HL-60/S4 treated with phorbol 12-myristate 13-acetate at 8.2 ng/mL for 4 days and 3 days (cell line): ENCODE results near the gene OSR1.
"Not testable (repeated sequence)": the region's sequence is repeated elsewhere in the genome, so short reads cannot be mapped to it uniquely, and the experiment has no call there.

Experiments
- in situ Hi-C: fragments of 300-500 bp; cut with MboI; formaldehyde crosslinking; loops from 2 replicates; pipeline ENCODE4 v1.15.0; 2022; ENCODE audit warnings: low sequenced_read_pairs

The OSR1 gene

DNA sequence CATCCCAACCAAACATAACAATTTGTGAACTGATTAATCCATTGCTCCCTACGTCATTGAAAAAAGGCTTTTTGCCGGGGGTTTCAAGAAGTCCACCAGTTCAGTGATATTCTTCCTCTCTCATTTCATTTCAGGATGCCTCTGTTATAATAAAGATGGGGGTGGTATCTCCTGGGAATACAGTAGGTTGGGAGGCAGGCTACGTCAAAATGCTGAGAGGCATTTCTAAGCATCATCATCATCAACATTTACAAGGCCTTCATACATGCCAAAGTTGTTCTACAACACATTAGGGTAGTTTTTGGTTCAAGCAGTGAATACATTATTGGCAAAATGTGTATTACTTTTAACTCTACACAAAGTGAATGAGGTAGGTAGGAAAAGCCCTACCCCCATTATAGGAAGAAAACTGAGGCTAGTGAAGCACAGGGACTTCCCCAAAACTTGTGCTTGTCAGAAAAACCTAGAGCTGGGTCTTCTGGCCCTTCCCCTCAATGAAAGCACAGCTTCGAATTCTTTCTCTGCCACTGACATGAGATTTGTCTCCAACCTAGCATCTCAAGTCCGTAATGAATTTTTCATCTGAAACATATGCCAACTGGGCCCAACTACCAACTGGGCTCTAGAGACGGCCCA lies 11.3 kb downstream of the OSR1 start:
- in situ Hi-C loops = no loop called here

DNA sequence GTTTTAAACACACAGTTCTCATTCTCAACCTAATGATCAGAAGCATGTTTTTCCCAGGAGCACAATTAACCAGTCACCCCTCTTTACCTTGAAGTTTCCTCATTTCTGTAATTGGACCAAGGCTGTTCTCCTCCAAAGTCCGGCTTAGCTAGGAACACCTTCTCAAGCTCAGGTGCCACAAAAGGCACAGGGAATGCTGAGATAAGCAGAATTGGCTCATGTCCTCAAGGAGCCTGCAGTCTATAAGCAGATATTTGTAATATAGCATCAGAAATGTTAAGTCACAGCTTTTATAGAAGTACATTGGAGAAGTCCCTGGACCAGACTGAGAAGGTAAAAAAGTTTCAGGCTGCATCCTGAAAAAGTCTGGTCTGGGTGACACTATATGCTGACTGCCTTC lies 20.7 kb downstream of the OSR1 start:
- in situ Hi-C loops = no loop called here

DNA sequence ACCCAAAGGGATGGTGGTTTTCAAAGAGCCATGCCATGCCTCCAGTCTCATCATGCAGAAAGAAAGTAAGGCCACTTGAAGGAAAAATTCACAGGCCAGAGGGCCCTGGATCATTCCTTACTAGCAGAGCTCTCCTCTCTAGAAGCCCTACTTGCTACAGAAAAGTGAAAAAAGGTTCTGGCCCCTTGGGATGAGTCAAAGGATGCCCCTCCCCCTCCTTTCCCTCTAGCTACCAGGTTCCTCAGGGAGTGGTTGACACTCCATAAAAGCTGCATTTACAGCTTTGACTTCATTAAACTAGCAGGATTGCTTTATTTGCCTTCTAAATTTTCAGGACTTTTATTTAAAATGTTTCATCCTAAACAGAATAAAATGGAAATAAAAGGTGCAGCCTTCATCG lies 21.2 kb downstream of the OSR1 start:
- in situ Hi-C loops = no loop called here

DNA sequence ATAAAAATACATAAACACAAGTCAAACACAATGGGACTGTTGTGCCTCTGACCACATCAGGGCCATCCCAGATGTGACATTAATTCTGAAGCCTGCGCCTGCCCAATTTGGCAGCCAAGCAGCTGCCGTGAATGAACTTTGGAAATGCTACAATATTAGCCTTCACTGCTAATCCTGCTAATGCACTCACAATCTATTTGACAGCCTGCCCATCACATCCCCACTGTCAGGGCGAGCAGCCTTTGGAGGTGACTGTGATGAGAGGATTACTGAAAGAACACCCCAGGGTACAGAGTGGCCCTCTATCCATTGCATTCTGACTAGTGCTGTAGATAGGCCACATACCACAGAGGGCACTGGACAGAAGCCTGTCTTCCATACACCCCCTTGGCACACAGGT lies 21.6 kb downstream of the OSR1 start:
- in situ Hi-C loops = no loop called here

DNA sequence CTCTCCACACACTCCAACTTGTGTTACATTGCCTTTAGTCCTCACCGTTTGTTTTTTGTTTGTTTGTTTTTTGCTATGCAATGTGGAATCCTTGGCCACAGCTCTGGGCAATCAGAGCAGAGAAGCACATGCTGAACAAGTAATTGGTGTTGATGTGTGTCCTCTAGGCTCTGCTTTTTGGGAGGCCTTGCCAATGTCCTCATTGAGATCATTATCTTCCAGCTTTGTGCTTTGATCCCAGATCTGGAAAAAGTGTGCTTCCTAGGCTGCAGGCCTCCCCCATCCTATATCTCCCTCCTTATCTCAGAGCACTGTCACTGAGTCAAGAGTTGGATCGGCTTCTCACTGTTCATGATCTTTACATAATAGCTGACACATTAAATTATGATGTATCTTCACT lies 25.9 kb downstream of the OSR1 start:
- in situ Hi-C loops = no loop called here

DNA sequence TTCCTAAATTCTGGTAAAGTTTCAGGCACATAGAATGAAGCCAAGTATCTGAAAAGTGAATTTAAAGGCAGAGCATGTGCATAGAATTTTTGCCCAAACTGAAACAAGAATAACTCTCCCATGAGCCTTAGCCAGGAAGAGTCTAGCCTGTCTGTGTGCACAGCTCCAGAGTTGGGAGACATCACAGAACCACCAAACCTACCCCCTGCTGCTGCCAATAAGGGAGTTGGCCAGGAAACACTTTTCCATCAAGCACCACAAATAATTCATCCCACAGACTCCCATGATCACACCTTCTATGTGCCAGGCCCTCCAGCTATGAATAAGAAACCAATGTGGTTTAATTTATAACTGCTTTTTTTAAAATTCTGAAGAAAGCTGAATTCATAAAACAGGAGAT lies 27.0 kb downstream of the OSR1 start:
- in situ Hi-C loops = no loop called here

DNA sequence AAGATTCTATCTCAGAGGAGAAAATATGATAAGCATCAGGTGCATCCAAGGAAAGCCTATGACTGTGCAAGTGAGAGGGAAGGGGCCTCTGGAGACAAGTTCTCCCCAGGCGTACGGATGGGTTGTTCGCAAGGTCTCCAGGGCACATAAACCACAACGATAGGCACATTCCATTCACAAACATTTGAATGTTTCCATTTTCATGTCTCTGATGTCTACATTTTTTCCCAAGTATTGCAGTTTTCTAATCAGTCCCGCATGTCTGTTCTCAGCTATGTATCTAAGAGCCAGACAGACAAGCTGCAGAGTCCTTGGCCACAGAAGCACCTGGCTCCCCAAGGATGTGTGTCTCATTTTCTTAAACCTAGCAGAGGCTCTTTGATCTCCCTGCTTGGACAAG lies 28.0 kb downstream of the OSR1 start:
- in situ Hi-C loops = no loop called here

DNA sequence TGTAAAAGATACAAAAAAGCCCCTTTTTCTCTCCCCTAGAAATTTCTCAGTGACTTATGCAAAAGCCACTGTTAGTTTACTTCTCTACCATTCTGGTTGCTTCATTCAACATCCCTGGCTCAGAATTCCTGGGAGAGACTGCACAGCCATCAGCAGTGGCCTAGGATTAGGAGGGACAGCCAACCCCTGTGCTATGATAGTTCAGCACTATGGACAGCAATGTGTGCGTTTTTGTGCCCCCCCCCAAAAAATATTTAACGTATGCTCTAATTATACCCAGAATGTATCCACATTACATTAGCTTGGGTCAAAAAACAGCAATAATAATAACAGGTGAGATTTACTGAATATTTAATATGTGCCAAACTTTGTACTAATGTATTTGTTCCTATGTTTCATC lies 29.0 kb downstream of the OSR1 start:
- in situ Hi-C loops = no loop called here

DNA sequence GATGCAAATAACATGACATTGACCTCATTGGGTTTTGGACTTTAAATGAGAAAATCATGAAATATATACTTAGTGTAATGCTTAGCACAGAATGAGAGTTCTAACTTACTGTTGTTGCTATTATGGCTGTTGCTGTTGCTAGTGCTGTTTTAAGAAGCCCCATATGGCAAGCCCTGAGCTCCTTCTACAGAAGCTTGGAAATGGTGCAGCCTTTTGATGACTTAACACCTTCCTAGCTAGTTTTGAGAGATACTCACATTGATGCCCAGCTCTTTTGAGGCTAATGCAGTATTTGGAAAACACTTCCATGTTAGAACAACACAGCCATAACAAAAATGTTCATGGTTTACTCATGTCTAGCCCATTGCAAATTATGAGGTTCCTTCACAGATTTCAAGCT lies 30.9 kb downstream of the OSR1 start:
- in situ Hi-C loops = no loop called here

DNA sequence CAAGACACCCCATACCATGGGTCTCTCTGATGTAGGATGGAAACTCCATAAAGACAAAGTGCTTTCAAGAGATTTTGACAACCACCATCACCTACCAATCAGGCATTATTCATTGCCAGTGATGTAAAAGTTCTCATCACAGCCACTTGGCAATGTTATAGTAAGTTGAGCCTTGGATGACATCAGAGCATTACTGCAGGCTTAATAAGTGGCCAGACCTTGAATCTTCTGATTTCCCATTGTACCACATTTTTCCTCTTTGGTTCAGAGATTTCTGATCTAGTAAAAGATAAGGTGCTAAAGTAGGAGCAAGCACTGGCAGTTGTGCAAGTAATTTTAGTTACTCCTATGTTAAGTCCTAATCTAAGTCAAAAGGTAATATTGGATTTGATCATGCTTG lies 36.5 kb downstream of the OSR1 start:
- in situ Hi-C loops = no loop called here

DNA sequence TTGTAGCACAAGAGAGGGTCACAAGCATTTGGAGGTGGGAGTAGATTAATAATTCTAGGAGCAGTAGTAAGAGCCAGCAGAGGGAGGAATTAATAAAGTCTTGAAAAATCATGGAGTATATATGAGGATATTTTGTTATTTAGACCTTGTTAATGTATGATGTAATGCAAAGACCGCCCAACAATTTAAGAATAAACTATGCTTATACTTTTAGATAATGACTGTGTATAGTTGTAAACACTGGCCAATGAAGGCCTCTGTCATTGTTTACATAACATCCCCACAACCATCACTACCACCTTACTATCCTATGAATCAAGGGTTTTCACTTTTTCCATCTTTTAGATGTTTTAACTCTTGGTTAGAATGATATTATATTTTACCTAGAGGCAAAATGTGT lies 37.6 kb downstream of the OSR1 start:
- in situ Hi-C loops = no loop called here

DNA sequence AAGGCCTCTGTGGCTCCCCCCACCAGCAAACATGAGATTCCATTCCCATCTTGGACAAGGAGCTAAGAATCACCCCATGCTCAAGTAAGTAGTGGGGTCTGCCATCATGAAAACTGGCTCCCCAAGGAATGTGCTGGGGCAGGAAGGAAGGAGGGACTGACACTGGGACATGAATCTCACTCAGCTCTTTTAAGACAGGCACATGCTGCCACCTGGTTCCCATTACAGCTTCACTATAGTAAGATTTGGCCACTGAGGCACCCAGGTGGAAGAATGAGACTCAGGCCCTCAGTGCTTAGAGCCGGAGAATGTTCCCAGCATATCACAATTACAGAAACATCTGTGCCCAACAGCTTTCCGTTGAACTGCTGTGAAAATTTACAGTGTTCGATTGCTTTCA lies 38.7 kb downstream of the OSR1 start:
- in situ Hi-C loops = no loop called here

DNA sequence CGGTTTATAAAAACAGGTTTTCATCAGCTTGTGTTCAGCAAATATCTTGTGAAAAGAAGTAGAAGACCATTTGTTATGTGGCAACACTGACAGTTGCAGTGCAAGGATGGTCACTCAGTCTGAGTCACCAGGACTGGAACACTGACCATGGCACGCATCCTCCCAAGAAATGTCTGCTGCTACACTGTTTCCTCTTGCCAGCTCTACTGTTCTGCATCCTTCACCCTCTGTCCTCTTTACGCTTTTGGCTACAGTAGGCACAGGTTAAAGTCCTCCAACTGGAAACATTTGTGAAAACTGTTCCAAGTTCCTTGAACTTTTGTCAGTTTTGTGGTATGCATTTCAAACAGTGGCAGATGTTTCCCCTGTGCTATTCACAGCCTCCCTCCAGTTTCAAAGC lies 39.4 kb downstream of the OSR1 start:
- in situ Hi-C loops = no loop called here

DNA sequence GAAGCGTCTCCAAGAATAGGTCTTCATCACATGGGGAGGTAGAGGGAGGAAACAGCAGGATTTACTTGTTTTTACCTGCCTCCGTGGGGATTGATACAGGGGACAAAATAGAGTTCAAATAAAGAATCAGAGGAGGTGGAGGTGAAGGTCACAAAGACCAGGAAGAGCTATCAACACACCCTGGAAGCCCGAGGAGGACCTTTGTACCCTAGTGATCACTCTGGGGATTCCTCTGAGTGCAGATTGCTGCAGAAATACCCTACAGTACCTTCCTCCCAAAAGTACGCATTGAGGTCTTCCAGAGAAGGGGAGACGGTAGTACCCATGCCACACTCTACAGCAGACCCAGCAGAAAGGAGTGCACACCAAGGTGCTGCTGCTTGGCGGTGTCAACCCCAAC lies 44.9 kb downstream of the OSR1 start:
- in situ Hi-C loops = no loop called here

DNA sequence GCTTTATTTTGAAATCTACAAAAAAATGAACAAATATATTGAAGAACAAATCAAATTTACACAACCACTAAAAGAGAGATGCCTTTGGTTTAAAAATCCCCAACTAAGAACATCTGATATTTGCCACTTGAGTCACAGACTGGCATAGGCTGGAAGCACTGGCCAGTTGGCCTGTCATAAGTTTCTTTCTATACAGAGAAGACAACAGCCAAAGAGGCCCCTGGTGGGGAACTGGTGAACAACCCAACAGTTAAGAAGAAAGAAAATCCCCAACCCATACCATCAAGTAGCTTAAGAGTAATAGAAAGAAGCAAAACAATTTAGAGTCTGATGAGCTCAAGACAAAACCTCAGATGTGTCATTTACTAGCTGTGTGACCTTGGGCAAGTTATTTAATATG lies 45.5 kb downstream of the OSR1 start:
- in situ Hi-C loops = no loop called here

DNA sequence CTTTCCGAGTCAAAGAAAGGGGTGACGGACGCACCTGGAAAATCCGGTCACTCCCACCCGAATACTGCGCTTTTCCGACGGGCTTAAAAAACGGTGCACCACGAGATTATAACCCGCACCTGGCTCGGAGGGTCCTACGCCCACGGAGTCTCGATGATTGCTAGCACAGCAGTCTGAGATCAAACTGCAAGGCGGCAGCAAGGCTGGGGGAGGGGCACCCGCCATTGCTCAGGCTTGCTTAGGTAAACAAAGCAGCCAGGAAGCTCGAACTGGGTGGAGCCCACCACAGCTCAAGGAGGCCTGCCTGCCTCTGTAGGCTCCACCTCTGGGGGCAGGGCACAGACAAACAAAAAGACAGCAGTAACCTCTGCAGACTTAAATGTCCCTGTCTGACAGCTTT lies 52.4 kb downstream of the OSR1 start:
- in situ Hi-C loops = not testable (repeated sequence)

DNA sequence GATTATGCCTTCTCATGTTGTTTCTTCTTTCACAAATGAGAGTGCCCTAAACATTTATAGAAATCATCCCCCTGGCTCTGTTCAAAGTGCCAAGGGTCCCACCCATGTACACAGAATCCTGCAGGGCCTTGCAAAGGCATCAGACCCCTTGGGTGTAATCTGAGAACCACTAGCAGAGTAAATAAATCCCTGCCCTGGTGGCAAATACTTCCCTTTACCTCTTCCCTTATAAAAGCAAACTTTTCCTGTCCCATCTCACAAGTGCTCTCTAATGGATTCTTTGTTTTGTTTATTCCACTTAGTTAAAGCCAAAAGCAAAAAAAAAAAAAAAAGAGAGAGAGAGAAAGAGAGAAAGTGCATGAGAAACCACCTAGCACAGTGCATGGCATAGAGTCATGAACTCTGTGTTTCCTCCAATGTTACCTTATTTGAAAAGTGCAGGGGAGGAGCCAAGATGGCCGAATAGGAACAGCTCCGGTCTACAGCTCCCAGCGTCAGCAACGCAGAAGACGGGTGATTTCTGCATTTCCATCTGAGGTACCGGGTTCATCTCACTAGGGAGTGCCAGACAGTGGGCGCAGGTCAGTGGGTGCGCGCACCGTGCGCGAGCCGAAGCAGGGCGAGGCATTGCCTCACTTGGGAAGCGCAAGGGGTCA lies 52.9 kb downstream of the OSR1 start:
- in situ Hi-C loops = not testable (repeated sequence)

DNA sequence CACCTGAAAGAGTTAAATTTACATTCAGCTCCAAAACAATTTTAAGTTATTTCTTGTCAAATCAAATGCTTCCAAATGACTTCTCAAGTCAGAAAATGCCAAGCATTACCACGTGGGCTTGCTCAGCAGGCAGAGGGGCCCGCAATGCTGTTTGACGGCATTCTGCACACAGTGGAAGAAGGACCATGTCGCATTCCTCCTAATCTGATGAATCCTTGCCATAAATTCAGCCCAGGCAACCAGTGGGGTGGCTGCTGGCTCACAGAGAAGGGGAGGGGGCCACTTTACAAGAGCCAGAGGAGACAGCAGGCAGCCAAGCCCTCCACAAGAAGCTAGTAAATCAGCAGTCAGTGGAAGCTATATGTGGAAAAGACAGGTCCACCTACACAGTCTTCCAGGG lies 56.7 kb downstream of the OSR1 start:
- in situ Hi-C loops = no loop called here
